Measurements from ENCODE around the gene B3GNT9.

GRCh38 chr16:67198238-67198734, 47.5 kb upstream of the B3GNT9 start:
- TF ChIP-seq CTCF (IDR thresholded peaks at IDR 0.05) (peak; percentile 63 to 87 (median 76)), POLR2A (IDR thresholded peaks at IDR 0.05) (no peak)
